WTC11 (cell line): Measurements from ENCODE around the gene RTN4.

Source experiments
- NR1H2 ChIP-seq: sonication (generic); formaldehyde crosslinking; IDR thresholded peaks from 2 replicates; pipeline ENCODE4 v1.9.0; 2021; ENCODE audit warnings: mild to moderate bottlenecking, moderate library complexity, missing genetic modification reagents
- RELA ChIP-seq: sonication (generic); formaldehyde crosslinking; IDR thresholded peaks from 2 replicates; pipeline ENCODE4 v1.8.1; 2022; ENCODE audit warnings: missing genetic modification reagents, mild to moderate bottlenecking, borderline replicate concordance
- SMAD4 ChIP-seq: sonication (generic); formaldehyde crosslinking; IDR thresholded peaks from 2 replicates; pipeline ENCODE4 v1.8.0; 2022; ENCODE audit warnings: mild to moderate bottlenecking, missing genetic modification reagents
- USF2 ChIP-seq: sonication (generic); formaldehyde crosslinking; IDR thresholded peaks from 2 replicates; pipeline ENCODE4 v1.8.1; 2023; ENCODE audit warnings: mild to moderate bottlenecking, missing genetic modification reagents, moderate library complexity
- ZNF219 ChIP-seq: sonication (generic); formaldehyde crosslinking; IDR thresholded peaks from 2 replicates; pipeline ENCODE4 v1.8.0; 2023; ENCODE audit warnings: missing genetic modification reagents, mild to moderate bottlenecking, borderline replicate concordance
- TF ChIP-seq, protein P1 (sequence below): sonication (generic); formaldehyde crosslinking; IDR thresholded peaks from 2 replicates; pipeline ENCODE4 v1.8.0; 2022; ENCODE audit warnings: mild to moderate bottlenecking, missing genetic modification reagents
- TF ChIP-seq, protein P2 (sequence below): fragments of 200-600 bp; IDR thresholded peaks from 2 replicates; pipeline ENCODE4 v1.8.0; 2022; ENCODE audit warnings: antibody characterized with exemption
- TF ChIP-seq, protein P3 (sequence below): sonication (generic); formaldehyde crosslinking; IDR thresholded peaks from 2 replicates; pipeline ENCODE4 v1.8.0; 2022; ENCODE audit warnings: mild to moderate bottlenecking, missing genetic modification reagents
- TF ChIP-seq, protein P4 (sequence below): sonication (generic); formaldehyde crosslinking; IDR thresholded peaks from 2 replicates; pipeline ENCODE4 v1.8.1; 2023; ENCODE audit warnings: mild to moderate bottlenecking, missing genetic modification reagents
- TF ChIP-seq, protein P5 (sequence below): sonication (generic); formaldehyde crosslinking; IDR thresholded peaks from 2 replicates; pipeline ENCODE4 v1.8.1; 2023; ENCODE audit warnings: mild to moderate bottlenecking, missing genetic modification reagents
- TF ChIP-seq, protein P6 (sequence below): sonication (generic); formaldehyde crosslinking; conservative IDR thresholded peaks from 2 replicates; pipeline ENCODE4 v1.8.1; 2023; ENCODE audit warnings: mild to moderate bottlenecking, low read depth, missing genetic modification reagents, moderate library complexity
- TF ChIP-seq, protein P7 (sequence below): sonication (generic); formaldehyde crosslinking; IDR thresholded peaks from 2 replicates; pipeline ENCODE4 v1.8.1; 2023; ENCODE audit warnings: mild to moderate bottlenecking, missing genetic modification reagents, moderate library complexity
- TF ChIP-seq, protein P8 (sequence below): sonication (generic); formaldehyde crosslinking; conservative IDR thresholded peaks from 2 replicates; pipeline ENCODE4 v1.8.1; 2022; ENCODE audit warnings: mild to moderate bottlenecking, missing genetic modification reagents

- TF ChIP-seq, protein P1, sequence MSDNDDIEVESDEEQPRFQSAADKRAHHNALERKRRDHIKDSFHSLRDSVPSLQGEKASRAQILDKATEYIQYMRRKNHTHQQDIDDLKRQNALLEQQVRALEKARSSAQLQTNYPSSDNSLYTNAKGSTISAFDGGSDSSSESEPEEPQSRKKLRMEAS (CRISPR knock-in tag) = no peak
- TF ChIP-seq, protein P2, sequence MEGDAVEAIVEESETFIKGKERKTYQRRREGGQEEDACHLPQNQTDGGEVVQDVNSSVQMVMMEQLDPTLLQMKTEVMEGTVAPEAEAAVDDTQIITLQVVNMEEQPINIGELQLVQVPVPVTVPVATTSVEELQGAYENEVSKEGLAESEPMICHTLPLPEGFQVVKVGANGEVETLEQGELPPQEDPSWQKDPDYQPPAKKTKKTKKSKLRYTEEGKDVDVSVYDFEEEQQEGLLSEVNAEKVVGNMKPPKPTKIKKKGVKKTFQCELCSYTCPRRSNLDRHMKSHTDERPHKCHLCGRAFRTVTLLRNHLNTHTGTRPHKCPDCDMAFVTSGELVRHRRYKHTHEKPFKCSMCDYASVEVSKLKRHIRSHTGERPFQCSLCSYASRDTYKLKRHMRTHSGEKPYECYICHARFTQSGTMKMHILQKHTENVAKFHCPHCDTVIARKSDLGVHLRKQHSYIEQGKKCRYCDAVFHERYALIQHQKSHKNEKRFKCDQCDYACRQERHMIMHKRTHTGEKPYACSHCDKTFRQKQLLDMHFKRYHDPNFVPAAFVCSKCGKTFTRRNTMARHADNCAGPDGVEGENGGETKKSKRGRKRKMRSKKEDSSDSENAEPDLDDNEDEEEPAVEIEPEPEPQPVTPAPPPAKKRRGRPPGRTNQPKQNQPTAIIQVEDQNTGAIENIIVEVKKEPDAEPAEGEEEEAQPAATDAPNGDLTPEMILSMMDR = no peak
- no peak for TF ChIP-seq NR1H2 (CRISPR knock-in tag)
- TF ChIP-seq ZNF219 = no peak
- no peak for TF ChIP-seq USF2
- TF ChIP-seq, protein P3, sequence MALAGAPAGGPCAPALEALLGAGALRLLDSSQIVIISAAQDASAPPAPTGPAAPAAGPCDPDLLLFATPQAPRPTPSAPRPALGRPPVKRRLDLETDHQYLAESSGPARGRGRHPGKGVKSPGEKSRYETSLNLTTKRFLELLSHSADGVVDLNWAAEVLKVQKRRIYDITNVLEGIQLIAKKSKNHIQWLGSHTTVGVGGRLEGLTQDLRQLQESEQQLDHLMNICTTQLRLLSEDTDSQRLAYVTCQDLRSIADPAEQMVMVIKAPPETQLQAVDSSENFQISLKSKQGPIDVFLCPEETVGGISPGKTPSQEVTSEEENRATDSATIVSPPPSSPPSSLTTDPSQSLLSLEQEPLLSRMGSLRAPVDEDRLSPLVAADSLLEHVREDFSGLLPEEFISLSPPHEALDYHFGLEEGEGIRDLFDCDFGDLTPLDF = no peak
- TF ChIP-seq, protein P4, sequence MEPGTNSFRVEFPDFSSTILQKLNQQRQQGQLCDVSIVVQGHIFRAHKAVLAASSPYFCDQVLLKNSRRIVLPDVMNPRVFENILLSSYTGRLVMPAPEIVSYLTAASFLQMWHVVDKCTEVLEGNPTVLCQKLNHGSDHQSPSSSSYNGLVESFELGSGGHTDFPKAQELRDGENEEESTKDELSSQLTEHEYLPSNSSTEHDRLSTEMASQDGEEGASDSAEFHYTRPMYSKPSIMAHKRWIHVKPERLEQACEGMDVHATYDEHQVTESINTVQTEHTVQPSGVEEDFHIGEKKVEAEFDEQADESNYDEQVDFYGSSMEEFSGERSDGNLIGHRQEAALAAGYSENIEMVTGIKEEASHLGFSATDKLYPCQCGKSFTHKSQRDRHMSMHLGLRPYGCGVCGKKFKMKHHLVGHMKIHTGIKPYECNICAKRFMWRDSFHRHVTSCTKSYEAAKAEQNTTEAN (CRISPR knock-in tag) = no peak
- TF ChIP-seq RELA (CRISPR knock-in tag) = no peak
- TF ChIP-seq, protein P5, sequence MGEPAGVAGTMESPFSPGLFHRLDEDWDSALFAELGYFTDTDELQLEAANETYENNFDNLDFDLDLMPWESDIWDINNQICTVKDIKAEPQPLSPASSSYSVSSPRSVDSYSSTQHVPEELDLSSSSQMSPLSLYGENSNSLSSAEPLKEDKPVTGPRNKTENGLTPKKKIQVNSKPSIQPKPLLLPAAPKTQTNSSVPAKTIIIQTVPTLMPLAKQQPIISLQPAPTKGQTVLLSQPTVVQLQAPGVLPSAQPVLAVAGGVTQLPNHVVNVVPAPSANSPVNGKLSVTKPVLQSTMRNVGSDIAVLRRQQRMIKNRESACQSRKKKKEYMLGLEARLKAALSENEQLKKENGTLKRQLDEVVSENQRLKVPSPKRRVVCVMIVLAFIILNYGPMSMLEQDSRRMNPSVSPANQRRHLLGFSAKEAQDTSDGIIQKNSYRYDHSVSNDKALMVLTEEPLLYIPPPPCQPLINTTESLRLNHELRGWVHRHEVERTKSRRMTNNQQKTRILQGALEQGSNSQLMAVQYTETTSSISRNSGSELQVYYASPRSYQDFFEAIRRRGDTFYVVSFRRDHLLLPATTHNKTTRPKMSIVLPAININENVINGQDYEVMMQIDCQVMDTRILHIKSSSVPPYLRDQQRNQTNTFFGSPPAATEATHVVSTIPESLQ (CRISPR knock-in tag) = no peak
- TF ChIP-seq, protein P6, sequence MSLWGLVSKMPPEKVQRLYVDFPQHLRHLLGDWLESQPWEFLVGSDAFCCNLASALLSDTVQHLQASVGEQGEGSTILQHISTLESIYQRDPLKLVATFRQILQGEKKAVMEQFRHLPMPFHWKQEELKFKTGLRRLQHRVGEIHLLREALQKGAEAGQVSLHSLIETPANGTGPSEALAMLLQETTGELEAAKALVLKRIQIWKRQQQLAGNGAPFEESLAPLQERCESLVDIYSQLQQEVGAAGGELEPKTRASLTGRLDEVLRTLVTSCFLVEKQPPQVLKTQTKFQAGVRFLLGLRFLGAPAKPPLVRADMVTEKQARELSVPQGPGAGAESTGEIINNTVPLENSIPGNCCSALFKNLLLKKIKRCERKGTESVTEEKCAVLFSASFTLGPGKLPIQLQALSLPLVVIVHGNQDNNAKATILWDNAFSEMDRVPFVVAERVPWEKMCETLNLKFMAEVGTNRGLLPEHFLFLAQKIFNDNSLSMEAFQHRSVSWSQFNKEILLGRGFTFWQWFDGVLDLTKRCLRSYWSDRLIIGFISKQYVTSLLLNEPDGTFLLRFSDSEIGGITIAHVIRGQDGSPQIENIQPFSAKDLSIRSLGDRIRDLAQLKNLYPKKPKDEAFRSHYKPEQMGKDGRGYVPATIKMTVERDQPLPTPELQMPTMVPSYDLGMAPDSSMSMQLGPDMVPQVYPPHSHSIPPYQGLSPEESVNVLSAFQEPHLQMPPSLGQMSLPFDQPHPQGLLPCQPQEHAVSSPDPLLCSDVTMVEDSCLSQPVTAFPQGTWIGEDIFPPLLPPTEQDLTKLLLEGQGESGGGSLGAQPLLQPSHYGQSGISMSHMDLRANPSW (CRISPR knock-in tag) = no peak
- no peak for TF ChIP-seq SMAD4 (CRISPR knock-in tag)
- TF ChIP-seq, protein P7, sequence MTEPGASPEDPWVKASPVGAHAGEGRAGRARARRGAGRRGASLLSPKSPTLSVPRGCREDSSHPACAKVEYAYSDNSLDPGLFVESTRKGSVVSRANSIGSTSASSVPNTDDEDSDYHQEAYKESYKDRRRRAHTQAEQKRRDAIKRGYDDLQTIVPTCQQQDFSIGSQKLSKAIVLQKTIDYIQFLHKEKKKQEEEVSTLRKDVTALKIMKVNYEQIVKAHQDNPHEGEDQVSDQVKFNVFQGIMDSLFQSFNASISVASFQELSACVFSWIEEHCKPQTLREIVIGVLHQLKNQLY (CRISPR knock-in tag) = no peak
- TF ChIP-seq, protein P8, sequence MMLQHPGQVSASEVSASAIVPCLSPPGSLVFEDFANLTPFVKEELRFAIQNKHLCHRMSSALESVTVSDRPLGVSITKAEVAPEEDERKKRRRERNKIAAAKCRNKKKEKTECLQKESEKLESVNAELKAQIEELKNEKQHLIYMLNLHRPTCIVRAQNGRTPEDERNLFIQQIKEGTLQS (CRISPR knock-in tag) = no peak
Measured at GRCh38 chr2:54964816-54965215, 85.4 kb downstream of the RTN4 start.
